Activated CD4-positive, alpha-beta T cell treated with anti-CD3 and anti-CD28 coated beads, Interleukin-2, amount 50 U/mL, for 24 hours (primary cell): ENCODE data around the gene EPHA2.

ENCODE experiments used
- DNase-seq, 2 donors: peaks; one replicate each; pipeline ENCODE4 v3.0.0-alpha.2; 2020; ENCODE audit warnings: low read depth in 1 of 2, low spot score in 1 of 2

EPHA2 gene

DNA sequence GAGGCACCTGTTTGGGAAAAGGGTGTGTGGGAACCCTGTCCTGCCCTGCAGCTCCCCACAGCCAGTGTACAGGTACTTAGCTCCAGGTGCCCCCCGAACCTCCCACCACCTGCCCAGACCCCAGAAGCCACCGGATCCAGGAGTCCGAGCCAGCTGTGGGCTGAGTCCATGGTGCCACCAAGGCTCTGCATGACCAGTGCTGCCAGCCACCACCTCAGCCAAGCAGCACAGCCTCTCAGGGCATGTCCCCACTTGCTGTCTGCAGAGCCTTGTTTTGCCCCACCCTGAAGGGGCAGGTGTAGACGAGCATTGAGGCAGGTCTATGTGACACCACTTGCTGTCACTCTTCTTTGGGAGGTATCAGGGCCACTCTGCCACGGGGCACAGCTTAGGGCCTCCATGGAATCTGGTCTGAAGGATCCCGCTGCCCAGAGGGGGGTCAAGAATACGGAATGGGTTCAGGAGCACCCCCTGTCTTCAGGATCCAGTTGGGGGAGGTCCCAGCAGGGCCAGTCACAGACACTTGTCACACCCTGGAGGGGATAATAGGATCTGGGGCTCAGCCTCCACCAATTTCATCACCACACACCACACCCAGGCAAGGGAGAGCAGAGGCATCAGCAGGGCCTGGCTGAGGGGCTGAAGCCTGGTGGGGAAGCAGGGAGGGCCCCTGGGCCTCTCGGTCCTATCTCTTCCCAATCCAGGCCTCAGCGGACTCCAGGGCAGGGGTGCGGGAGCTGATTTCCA is 28.9 kb upstream of the EPHA2 start:
- DNase-seq = no peak

DNA sequence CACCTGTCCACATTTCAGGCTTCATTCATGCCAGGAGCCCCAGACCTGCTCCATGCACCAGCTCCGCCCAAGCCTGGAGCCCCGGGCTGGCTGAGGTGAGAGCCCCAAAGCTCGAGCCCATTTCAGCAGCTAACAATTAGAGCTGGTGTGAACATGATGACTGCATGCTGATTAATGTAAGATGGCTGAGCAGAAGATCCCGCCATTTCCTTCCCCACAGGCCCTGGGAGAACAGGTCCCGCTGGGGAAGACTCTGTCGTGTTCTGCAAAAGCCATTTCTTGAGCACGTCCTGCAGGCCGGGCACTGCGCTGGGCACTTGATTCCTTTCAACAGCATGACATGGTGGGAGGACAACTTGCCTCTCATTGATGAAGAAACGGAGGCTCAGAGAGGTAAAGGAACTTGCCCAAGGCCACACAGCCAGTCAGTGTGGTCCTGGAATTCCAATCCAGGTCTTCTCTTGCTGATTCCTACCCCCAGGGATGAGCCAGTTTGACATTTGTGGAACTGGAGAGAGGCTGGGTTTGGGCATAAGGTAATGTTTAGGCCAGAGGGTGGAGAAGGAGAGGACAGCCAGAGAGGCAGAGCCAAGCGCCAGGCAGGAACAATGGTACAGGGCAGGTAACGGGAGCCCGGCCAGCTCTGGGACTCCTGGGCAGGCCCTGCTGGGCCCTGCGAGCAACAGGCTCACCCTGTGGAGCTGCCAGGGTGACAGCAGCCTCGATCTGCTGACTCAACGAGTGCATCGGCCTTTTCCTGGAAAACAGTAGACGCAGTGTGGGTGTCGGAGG is 28.1 kb upstream of the EPHA2 start:
- no peak for DNase-seq

DNA sequence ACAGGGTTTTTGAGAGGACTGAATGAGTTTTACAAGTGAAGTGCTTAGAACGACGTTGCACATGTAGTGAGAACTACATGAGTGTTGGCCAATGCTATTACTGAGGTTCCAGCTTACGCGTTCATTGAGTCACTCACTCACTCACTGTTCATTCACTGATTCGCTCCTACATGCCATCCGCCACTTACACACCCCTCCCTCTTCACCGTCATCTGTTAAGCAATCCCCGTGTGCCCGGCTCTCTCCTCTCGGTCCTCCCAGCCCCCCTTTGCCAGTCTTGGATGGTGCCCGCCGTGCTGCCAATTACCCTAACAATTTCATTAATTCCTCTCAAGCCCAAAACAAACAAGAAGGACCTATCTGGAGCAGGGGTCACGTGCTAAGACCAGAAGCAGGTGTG is 27.3 kb upstream of the EPHA2 start:
- no peak for DNase-seq

DNA sequence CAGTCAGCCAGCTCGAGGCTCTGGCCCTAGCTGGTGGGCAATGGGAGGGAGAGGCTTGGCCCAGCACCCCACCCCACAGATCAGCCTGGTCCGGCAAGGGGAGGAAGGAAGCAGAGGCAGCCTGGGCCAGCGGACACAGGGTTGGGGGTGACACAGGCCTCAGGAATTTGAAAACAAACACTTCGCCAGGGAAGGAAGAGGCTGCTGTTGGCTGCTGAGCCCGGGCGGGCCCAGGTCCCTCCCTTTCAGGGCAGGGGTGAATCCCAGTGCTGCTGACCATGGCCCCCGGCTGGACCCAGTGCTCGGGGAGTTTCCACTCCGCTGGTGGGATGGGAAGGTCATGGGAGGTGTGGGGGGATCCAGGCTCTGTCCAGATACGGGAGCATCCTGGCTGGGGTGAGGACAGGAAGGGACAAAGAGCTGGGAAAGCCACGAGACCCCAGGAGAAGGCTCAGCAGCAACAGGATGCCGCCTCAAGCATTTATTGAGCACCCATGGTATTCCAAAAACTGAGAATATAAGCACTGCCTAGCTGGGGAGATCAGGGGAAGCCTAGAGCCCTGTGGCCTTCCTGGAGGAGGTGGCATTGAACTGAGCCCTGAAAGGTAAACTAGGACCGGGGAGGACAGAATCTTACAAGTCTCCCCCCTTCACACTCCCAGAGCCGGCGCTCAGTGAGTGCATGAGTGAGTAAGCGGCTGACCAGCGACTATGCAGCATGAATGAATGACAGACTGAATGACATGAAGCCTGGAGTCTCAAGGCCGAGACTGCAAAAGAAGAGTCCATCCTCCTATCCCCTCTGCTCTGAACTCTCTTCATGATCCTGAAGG is 26.2 kb upstream of the EPHA2 start:
- no peak for DNase-seq

DNA sequence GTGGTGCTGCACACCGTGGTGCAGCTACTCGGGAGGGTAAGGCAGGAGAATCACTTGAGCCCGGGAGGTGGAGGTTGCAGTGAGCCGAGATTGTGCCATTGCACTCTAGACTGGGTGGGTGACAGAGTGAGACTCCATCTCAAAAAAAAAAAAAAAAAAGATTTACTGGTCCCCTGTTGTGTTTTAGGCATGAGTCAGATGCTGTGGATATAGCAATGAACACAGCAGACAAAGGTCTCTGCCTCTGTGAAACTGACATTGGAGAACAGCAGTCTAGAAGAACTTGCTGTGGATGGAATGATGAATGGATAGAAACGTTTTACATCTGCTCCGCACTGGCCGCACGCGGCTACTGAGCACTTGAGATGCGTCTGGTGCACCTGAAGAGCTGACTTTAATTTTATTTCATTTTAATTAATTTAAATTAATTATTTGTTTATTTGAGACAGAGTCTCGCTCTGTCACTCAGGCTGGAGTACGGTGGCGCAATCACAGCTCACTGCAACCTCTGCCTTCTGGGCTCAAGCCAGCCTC is 24.5 kb upstream of the EPHA2 start:
- DNase-seq = no peak

DNA sequence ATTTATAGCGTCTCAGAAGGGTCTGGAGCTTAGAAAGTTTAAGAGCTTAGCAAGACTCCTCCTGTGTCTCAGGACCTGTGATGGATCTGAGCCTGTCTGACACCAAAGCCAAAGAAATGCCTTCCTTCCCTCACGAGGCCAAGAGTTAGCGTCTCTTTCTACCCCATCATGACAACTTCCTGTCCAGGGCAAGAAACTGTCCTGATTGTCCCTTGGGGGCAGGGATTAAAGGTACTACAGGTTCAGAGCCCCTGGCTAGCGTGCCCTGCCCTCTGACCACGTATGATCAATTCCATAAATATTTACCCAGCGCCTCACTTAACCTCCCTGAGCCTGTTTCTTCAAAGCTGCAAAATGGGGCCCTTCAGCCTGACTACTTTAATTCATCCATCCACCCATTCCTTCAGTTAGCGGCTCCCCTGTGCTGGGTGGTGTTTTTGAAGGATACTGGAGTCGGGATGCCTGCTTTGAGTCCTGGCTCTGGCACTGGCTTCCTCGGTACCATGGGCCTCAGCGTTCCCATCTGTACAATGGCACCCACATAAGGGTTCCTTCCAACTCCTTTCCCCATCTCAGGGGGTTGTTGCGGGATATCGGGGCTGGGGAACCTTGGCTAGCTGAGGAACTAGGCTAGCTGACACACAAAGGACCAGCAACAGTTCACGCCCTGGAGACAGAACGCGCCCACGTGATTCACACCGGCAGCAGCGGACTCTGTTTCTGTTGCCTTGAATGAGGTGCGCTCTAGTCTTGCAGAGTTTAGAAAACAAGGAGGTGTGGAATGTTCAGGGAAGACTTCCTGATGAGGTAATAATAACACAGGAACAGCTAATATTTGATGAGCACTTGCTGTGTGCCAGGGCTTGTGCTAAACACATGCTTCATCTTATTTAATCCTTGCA is 23.0 kb upstream of the EPHA2 start:
- DNase-seq = no peak

DNA sequence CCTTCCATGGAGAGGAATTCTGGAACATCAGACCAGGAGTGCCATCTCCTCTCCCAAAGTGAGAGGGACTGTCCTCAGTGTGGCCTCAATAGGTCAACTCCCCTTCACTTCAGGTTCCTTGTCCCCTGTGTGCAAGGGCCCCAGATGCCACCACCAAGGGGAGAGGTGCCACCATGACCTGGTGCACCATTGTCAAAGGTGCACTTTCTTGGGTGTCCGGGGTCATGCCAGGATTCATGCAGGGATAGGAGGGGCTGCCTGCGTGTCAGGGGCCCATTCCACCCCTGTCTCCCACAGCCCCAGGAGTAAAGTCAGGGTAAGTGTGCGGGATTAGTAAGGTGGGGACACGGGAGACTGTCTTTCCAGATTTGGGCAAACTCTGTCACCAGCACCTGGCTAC is 21.4 kb upstream of the EPHA2 start:
- no peak for DNase-seq

DNA sequence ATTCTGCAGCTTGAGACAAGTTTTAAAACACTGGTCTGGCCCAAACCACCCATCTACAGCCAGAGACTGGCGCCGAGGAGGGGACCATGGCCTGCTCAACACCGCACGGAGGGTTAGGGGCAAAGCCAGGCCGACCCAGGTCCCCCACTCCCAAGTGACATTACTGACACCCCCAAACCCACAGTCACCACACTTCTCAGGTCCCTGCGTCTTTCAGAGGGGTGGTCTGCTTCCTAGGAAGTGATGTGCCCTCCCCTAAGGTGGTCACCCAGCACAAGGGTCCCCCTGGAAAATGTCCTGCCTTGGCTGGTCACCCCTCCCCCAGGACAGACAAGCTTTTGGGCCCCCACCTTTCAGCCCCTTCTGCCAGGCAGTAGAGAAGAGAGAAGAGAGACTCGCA is 20.8 kb upstream of the EPHA2 start:
- no peak for DNase-seq

DNA sequence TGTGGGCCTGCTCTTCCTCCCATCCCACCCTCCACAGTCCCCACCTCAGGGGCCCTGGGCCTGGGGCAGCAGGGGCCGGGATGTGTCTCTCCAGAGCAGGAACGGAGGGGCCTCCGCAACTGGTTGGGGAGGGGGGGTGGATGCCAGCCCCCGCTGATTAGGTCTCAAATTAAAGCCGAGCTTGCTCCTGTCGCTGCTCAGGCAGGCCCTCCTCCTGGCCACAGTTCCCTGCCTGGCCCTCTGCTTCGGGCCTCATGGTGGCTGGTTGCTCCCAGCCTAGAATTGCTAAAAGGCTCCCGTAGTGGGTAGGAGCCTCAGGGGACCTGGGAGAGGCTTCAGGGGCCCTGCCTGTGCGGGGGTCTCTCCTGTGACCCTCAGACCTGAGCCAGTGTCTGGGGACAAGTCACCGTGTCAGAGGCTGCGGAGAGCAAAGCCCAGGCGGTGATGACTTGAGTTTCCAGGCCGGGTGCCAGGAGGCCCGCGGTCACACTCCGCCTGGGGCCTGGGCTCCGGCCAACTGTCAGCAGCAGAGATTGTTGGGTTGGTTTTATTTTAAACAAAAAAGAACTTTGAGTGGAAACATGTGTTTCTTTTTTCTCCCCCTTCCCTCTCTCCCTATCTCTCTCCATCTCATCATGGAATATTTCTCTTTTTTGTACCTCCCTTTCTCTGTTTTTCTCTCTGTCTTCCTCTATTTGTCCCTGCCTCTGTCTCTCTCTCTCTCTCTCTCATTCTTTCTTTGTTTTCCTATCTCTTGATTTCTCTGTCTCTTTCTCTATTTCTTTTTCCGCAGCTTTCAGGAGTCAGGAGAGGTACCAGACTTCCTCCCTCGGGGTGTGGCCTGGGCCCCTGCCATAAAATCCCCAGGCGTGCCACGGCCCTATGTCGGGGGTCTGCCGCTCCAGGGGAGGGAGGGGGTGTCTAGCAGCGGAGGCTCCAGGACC is 20.0 kb upstream of the EPHA2 start:
- DNase-seq = no peak

DNA sequence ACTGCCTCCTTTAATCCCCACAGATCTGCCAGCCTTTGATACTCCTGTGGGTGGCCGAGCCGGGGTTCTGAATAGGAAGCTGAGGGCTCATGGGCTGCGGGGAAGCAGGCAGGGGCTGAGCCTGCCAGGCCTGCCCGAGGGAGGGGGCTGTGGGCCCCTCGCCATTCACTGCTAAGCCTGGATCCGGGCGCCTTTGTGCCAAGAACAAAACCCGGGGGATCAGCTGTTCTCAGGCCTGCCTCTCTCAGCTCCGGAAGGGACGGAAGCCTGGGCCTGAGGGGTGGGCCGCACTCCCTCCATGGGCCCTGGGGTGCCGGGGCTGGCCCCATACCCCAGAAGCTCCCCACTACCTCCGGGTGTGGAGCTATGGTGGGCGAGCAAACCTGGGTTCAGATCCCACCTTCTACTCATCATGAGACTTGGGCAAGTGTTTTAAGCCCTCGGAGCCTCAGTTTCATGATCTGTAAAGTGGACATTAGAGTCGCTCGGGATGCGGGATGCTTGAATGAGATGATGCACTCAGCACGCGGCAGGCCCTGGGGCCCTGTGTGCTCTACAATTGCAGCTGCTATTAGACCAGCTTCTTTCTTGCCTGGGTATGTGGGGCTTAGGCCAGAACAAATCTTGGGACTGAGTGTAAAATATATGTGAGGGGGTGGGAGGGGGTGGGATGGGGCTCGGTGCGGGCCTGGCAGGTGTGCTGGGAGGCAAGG is 19.2 kb upstream of the EPHA2 start:
- DNase-seq = no peak

DNA sequence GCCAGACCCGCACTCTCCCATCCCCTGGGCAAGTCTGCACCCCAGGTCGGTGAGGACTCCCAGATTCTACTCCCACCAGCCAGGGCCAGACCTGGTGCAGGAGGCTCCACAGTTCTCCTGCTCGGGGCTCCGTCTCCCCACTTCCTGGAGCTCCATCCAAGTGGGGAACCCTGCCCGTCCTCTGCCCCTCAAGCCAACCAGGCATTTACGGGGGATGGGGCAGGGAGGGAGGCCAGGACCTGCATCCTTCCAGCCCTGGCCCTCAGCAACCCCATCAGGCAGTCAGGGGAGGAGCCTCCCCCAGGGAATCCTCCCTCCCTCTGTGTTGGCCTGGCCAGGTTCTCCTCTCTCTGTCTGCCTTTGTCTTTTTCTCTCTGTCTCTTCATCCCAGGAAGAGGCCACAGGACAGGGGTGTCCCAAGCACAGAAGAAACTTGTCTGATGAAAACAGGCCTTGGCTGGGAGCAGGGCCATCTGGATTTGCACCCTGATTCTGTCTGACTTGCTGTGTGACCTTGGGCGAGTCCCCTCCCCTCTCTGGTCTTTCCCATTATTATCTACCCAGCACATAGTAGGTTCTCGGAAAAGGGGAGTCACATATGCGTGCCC is 18.5 kb upstream of the EPHA2 start:
- DNase-seq = no peak

DNA sequence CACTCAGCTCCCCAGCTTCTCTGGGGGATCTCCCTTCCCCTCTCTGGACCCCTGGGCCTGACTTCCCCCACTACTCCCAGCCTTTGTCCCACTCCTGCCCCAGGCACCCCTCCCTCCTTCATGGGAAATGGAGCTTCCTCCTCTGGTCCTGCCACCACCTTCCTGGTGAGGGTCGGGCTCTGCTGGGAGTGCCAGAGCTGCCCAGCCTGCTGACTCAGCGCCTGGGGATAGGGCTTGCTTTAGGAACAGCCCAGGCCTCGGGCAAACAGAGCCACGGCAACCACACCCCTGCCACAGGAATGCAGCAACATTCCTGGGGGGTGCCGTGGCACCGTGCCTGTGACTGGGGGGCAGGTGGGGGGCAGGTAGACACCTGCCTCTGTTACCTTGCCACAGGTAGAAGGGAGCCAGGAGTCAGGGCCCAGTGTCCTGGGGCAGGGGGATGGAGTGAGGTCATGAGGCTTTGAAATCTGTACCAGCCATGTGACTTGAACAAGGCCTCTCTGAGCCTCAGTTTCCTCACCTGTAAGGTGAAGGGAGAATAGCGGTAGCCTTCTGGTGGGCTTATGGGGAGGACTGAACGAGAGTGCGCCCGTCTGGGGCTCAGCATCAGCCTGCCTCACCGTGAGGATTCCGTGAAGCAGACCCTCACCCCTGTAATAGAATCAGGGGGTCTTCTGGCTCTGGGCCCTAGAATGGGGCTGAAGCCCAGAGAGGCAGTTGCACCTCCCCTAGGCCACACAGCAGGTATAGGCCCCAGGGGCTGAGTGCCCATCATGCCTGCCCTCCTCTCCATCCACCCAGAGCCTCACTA is 17.8 kb upstream of the EPHA2 start:
- DNase-seq = no peak

DNA sequence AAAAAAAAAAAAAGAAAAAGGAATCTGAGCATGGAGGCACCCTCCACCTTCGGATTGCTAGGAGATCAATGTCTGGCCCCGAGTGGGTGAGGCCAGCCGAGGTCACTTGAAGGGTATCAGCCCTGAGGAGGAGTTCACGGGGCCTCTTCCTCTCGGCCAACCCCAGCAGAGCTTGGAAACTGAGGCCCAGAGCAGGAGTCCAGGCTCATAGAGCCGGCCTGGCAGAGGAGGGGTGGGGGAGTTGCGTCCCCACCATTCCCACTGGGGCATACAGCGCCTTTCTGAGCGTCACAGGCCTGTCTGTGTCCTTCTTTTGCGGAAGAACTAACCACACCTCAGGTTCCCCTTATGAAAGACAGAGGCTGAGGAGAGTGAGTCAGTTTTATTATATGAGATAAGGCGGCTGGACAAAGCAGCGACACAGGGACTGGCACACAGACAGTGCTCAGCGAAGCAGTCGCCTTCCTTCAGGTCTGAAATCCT is 17.1 kb upstream of the EPHA2 start:
- DNase-seq = no peak

DNA sequence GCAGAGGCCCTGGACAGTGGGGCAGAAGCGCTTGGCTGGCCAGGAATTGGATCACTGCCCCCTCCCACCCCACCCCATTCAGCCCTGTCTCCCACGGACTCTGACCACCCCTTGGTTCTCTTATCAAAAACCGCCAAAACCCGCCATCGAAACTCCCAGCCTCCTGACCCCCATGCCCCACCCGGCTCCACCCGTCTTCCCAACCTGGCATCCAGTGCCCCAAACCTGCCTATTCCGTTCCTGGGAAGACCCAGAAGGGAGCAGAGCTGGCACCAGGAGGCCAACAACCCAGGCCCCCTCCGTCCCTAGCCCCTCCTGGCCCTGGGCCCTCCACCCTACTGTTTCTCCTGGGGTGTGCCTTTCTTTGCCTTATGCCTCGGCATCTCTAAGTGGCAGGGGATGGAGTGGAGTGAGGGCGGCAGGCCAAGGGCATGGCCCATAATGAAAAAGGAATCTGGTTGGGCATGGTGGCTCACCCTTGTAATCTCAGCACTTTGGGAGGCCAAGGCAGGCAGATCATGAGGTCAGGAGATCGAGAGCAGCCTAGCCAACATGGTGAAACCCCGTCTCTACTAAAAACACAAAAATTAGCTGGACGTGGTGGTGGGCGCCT is 16.5 kb upstream of the EPHA2 start:
- no peak for DNase-seq

DNA sequence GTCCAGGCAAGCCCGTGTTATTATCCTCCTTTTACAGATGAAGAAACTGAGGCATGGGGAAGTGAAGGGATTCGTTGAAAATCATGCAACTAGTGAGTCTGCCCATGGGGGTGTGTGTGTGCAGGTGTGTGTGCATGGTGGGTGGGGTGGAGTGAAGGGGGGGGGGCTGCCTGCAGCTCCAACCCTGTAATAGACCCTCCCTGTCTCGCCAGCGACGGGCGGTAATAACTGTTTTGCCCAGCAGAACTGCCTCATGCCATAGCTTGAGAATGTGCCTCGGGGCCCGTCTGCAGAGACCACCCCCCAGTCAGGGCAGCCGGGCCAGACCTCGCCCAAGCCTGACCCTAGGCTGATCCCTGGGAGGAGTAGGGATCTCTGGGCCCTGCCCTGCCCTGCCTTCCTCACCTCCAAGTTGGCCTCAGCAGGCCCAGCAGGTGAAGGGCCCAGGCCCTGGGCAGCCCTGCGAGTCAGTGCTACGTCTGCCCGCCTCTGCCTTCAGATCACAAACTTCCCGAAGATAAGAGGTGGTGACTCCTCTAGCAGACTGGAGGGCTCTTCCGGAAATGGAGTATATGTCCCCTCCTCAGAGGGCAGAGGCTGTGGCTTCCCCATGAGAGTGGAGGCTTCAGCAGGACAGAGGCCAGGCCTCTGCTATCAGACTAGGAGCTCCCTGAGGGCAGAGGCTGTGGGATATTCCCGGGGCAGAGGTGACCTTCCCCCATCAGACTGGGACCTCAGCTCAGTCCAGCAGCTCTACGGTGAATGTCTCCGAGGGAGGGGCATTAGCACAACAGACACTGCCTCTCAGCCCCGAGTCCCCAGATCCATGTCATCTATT is 15.7 kb upstream of the EPHA2 start:
- no peak for DNase-seq

DNA sequence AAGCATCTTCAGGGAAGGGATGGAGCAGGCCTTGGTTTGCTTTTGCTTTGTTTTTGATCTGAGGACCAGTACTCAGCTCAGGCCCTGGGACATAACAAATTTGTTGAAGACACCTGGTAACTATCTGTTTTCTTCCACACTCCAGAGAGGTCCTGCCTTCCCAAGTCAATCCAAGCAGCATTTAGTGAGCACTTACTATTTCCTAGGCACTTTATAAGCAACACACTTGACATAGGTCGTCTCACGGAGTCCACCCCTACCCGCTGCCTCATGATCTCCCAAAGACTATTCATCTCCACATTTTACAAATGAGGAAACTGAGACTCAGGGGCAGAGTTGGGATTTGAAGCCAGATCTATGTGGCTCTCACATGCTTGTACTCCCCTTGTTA is 14.4 kb upstream of the EPHA2 start:
- no peak for DNase-seq
